Measurements from ENCODE around the gene BICC1.

DNA sequence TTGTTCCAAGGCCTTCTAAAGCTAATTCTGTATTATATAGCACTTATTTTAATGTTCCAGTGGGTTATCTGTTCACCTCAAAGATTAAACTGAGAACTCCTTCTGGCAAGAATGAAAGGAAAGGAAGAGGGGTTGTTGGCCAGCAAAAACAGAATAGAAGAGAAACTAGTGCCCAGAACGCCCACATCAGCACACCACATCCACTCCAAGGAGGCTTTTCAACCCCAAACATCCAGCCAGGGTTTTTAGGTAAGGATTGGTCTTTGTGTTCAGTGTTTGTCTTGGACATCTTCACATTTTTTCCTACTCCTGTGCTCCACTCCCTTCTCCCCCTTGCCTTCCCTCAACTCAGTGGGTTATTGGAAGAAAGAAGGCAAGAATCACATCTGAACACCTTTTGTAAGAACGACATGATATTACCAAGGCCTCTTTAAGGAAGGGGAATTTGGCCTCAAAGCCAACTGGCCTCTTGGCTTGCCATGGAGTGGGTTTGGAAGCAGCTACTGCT is 55.8 kb downstream of the BICC1 start:
- TF ChIP-seq CTCF (IDR thresholded peaks at IDR 0.05) (no peak), REST (IDR thresholded peaks at IDR 0.05; ENCODE audit: insufficient read depth in 1 of 2, low read depth in 2 of 2, low read length in 1 of 2) (no peak), SIN3A (IDR thresholded peaks at IDR 0.05; ENCODE audit: borderline replicate concordance, insufficient read depth, low read depth, low read length) (no peak)
